Testis (tissue), 3 donors: Measurements from ENCODE around the gene HGF. TPM values are rescaled to one million over a fixed set of nuclear protein-coding genes. Genes with fewer than 3 reads are reported as not detected.

ENCODE experiments used
- DNase-seq: peaks from one replicate; pipeline ENCODE4 v3.0.0-alpha.2; 2019
- H3K27ac ChIP-seq, 2 donors: fragments of 200-600 bp; sonication (generic); one replicate each; pipeline ENCODE4 v1.5.1; 2019
- H3K27me3 ChIP-seq: fragments of 200-600 bp; sonication (generic); one replicate; pipeline ENCODE4 v1.5.1; 2019
- H3K36me3 ChIP-seq: fragments of 200-600 bp; sonication (generic); one replicate; pipeline ENCODE4 v1.5.1; 2017; ENCODE audit warnings: low read depth; ENCODE audit errors: missing control alignments
- H3K4me1 ChIP-seq: fragments of 200-600 bp; sonication (generic); one replicate; pipeline ENCODE4 v1.5.1; 2019
- H3K4me3 ChIP-seq, 2 donors: fragments of 200-600 bp; sonication (generic); one replicate each; pipeline ENCODE4 v1.5.1; 2017 to 2019
- H3K9me3 ChIP-seq: fragments of 200-600 bp; sonication (generic); one replicate; pipeline ENCODE4 v1.5.1; 2017
- CTCF ChIP-seq, 3 experiments: fragments of 450-650 bp in 2 of 3; fragments of 200-600 bp in 1 of 3; sonication (generic) in 1 of 3; IDR thresholded peaks; one replicate each; pipeline ENCODE4 v1.5.1; 2016 to 2019; ENCODE audit warnings: antibody characterized with exemption in 3 of 3, mild to moderate bottlenecking in 2 of 3, moderate library complexity in 1 of 3
- POLR2A ChIP-seq: fragments of 450-650 bp; IDR thresholded peaks from one replicate; pipeline ENCODE4 v1.6.1; 2017; ENCODE audit warnings: antibody characterized with exemption, mild to moderate bottlenecking, moderate library complexity
- WGBS, 2 donors: methylation state at CpG; one replicate each; pipeline ENCODE4 v1.1.5; 2018; 5-methylcytosine and 5-hydroxymethylcytosine counted together
- intact Hi-C: fragments of 100-400 bp; cut with DNase I; formaldehyde crosslinking; loops from one replicate; pipeline ENCODE4 v1.15.1; 2023; ENCODE audit warnings: low total_unique reads
- polyA plus RNA-seq: library from polyadenylated mRNA; stranded (reverse); fragments of 350-450 nt; fragmentation: Illumina TruSeq; extraction: RNeasy Lipid Tissue Mini Kit (QIAGEN cat#74804); gene quantifications from one replicate; pipeline ENCODE4 v1.2.3, GENCODE V29; 2014; ENCODE audit warnings: low read depth, low replicate concordance; ENCODE audit not compliant: insufficient read depth
- total RNA-seq, 2 donors: library from RNA; depleted of rRNA; stranded (reverse); fragments of >200 nt; gene quantifications; one replicate each; pipeline ENCODE4 v1.2.3, GENCODE V29; 2016

Gene HGF
- total and polyA plus RNA-seq, 3 donors from 2014 or later, result 3.1 to 5.0 (median 3.4) TPM

- Histone ChIP-seq H3K4me3 (no peak overlapping the region), H3K4me1 (no peaks in the 10 kb centered on the region), H3K9me3 (no peaks in the 10 kb centered on the region), H3K27ac (no peak overlapping the region), H3K27me3 (no peaks in the 10 kb centered on the region), H3K36me3 (no peaks in the 10 kb centered on the region)
- TF ChIP-seq POLR2A (no peak), CTCF (IDR thresholded peaks at IDR 0.05) (no peak)
- intact Hi-C loops, result no loop called here
- no peak for DNase-seq
These were observed 14.0 kb upstream of the HGF start for GRCh38 chr7:81783818-81784217.

GRCh38 chr7:81780914-81781693, 11.3 kb upstream of the HGF start:
- 52 to 54% methylated on average over 2 of the region's 2 CpGs for WGBS, 2 donors
- TF ChIP-seq CTCF (IDR thresholded peaks at IDR 0.05) (no peak), POLR2A (no peak)
- DNase-seq, result no peak
- intact Hi-C loops, result no loop called here
- H3K9me3 ChIP-seq, result no peaks in the 10 kb centered on the region
- H3K4me3 ChIP-seq, result no peak overlapping the region
- H3K27ac ChIP-seq, result no peak overlapping the region
- H3K36me3 ChIP-seq, result no peaks in the 10 kb centered on the region
- no peaks in the 10 kb centered on the region for H3K27me3 ChIP-seq
- H3K4me1 ChIP-seq, result no peaks in the 10 kb centered on the region

- Histone ChIP-seq H3K4me1 (no peaks in the 10 kb centered on the region), H3K9me3 (no peaks in the 10 kb centered on the region), H3K27me3 (no peaks in the 10 kb centered on the region), H3K27ac (no peak overlapping the region), H3K4me3 (no peak overlapping the region), H3K36me3 (no peaks in the 10 kb centered on the region)
- WGBS, 2 donors, result 89 to 94% methylated on average over 4 of the region's 4 CpGs
- DNase-seq, result no peak
- intact Hi-C loops, result no loop called here
- TF ChIP-seq CTCF (IDR thresholded peaks at IDR 0.05) (no peak), POLR2A (no peak)
These were observed 9.9 kb upstream of the HGF start for GRCh38 chr7:81779706-81780105.

GRCh38 chr7:81777697-81778096, 7.8 kb upstream of the HGF start:
- H3K27ac ChIP-seq, result no peak overlapping the region
- intact Hi-C loops, result no loop called here
- H3K4me1 ChIP-seq, result no peaks in the 10 kb centered on the region
- no peaks in the 10 kb centered on the region for H3K27me3 ChIP-seq
- H3K9me3 ChIP-seq, result no peaks in the 10 kb centered on the region
- H3K36me3 ChIP-seq, result no peaks in the 10 kb centered on the region
- TF ChIP-seq CTCF (IDR thresholded peaks at IDR 0.05), result no peak
- no peak for TF ChIP-seq POLR2A
- H3K4me3 ChIP-seq, result no peak overlapping the region
- no peak for DNase-seq
